AML-193 (cell line): ENCODE data around the gene TRIP11.
"Not testable (repeated sequence)": the region's sequence is repeated elsewhere in the genome, so short reads cannot be mapped to it uniquely, and the experiment has no call there.

Experiments used
- DNase-seq, 2 experiments: peaks; one replicate each; lab custom pipeline; 2025; lab: John Stamatoyannopoulos, UW

The TRIP11 gene

GRCh38 chr14:92039719-92040430, at the start of gene TRIP11:
TRIP11 (minus strand) TSS chr14:92040059; CDS start chr14:92039685, 374 bp downstream.
- peak; percentile 84 to 85 for DNase-seq

- DNase-seq, result no peak
These were observed 48.6 kb upstream of the TRIP11 start for GRCh38 chr14:92088494-92088893.

GRCh38 chr14:92074555-92074954, 34.7 kb upstream of the TRIP11 start:
- DNase-seq, result peak in 1 of 2 experiments; percentile 19

GRCh38 chr14:92058006-92058917, 18.4 kb upstream of the TRIP11 start:
- DNase-seq, result no peak

GRCh38 chr14:92049781-92050180, 9.9 kb upstream of the TRIP11 start:
- DNase-seq, result no peak

GRCh38 chr14:92049221-92049620, 9.4 kb upstream of the TRIP11 start:
- not testable (repeated sequence) for DNase-seq

GRCh38 chr14:92045904-92046303, 6.0 kb upstream of the TRIP11 start:
- not testable (repeated sequence) for DNase-seq

GRCh38 chr14:92041766-92042165, 1.9 kb upstream of the TRIP11 start:
- DNase-seq, result not testable (repeated sequence)

- no peak for DNase-seq
These were observed 1.3 kb upstream of the TRIP11 start for GRCh38 chr14:92041203-92041602.

GRCh38 chr14:92040431-92041051, 682 bp upstream of the TRIP11 start:
- DNase-seq, result peak; percentile 51 to 53

GRCh38 chr14:92039063-92039718, 668 bp downstream of the TRIP11 start:
- DNase-seq, result peak in 1 of 2 experiments; percentile 9

GRCh38 chr14:92037989-92038388, 1.9 kb downstream of the TRIP11 start:
- DNase-seq, result no peak

GRCh38 chr14:92035890-92036289, 4.0 kb downstream of the TRIP11 start:
- DNase-seq, result no peak

GRCh38 chr14:92033906-92034687, 5.8 kb downstream of the TRIP11 start:
- DNase-seq, result no peak

- DNase-seq, result no peak
These were observed 6.4 kb downstream of the TRIP11 start for GRCh38 chr14:92033433-92033832.

GRCh38 chr14:92026548-92027190, 13.2 kb downstream of the TRIP11 start:
- DNase-seq, result no peak

GRCh38 chr14:92022036-92022435, 17.8 kb downstream of the TRIP11 start:
- no peak for DNase-seq

- DNase-seq, result no peak
These were observed 18.3 kb downstream of the TRIP11 start for GRCh38 chr14:92021523-92021922.

GRCh38 chr14:92014040-92014439, 25.8 kb downstream of the TRIP11 start:
- no peak for DNase-seq

- DNase-seq, result no peak
These were observed 27.6 kb downstream of the TRIP11 start for GRCh38 chr14:92012121-92012748.
